ACC112 (cell line): ENCODE data around the gene OAF.
"Not testable (repeated sequence)": the region's sequence is repeated elsewhere in the genome, so short reads cannot be mapped to it uniquely, and the experiment has no call there.

Source experiments
- H2AFZ ChIP-seq: fragments of 200-600 bp; sonication (generic); one replicate; pipeline ENCODE4 v1.6.0; 2017; ENCODE audit warnings: antibody characterized with exemption, low read length; ENCODE audit not compliant: unreplicated experiment
- H3K27ac ChIP-seq: fragments of 200-600 bp; sonication (generic); 2 replicates; pipeline ENCODE4 v1.5.1; 2014; ENCODE audit warnings: low read depth, mild to moderate bottlenecking, antibody characterized with exemption, low read length, moderate library complexity
- H3K27me3 ChIP-seq: fragments of 200-600 bp; sonication (generic); 2 replicates; pipeline ENCODE4 v1.6.1; 2014; ENCODE audit warnings: mild to moderate bottlenecking, antibody characterized with exemption, low read length, moderate library complexity, mixed read lengths; ENCODE audit not compliant: insufficient read depth
- H3K36me3 ChIP-seq: fragments of 200-600 bp; sonication (generic); 2 replicates; pipeline ENCODE4 v1.6.1; 2016; ENCODE audit warnings: mild to moderate bottlenecking, antibody characterized with exemption, low read length, moderate library complexity, mixed read lengths; ENCODE audit not compliant: insufficient read depth
- H3K4me1 ChIP-seq: fragments of 200-600 bp; sonication (generic); one replicate; pipeline ENCODE4 v1.6.1; 2016; ENCODE audit warnings: low read length, mixed read lengths; ENCODE audit not compliant: insufficient read depth, unreplicated experiment, control insufficient read depth
- H3K4me3 ChIP-seq: fragments of 200-600 bp; sonication (generic); 2 replicates; pipeline ENCODE4 v1.5.1; 2014; ENCODE audit warnings: mild to moderate bottlenecking, low read depth, low read length
- H3K79me2 ChIP-seq: fragments of 200-600 bp; sonication (generic); one replicate; pipeline ENCODE4 v1.6.0; 2016; ENCODE audit warnings: low read length; ENCODE audit not compliant: control insufficient read depth, unreplicated experiment, insufficient read depth

The OAF gene

DNA sequence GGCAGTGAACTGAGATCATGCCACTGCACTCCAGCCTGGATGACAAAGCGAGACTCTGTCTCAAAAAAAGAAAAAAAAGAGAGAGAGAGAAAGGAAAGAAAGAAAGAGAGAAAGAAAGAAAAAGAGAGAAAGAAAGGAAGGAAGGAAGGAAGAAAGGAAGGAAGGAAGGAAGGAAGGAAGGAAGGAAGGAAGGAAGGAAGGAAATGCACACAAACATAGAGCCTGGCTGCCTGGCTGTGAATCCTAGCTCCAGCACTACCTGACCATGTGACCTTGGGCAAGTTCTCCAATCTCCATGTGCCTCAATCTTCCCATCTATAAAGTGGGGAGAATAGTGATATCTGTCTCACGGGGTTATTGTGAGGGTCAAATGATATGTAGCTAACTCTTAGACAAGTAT lies 63.1 kb downstream of the OAF start:
- H3K4me3 ChIP-seq, H2AFZ ChIP-seq, H3K79me2 ChIP-seq, H3K4me1 ChIP-seq, H3K36me3 ChIP-seq, H3K27ac ChIP-seq: not testable (repeated sequence)
- peaks cover 24% of the 10 kb centered on the region for H3K27me3 ChIP-seq

DNA sequence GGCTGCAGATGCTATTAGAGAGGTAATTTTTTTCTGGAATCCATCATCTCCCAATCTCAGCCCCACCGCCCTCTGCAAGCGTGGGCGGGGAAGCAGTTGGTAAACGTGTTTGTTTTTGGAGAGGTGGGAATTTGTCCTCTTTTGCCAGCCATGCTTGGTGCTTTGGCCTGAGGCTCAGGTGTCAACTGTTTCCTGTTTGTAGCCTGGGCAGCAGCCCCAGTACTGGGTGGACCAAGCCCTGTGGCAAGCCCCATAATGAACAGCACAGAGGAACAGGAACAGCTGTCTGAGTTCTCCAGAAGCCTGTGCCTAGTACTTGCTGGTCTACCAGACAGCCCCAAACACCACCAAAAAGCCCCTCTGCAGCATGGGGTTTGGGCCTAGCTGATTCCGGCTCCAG lies 68.7 kb downstream of the OAF start:
- Histone ChIP-seq H3K79me2 (no peaks in the 10 kb centered on the region), H3K4me1 (no peaks in the 10 kb centered on the region), H3K36me3 (no peaks in the 10 kb centered on the region), H3K27ac (no peak overlapping the region), H3K27me3 (peaks cover 11% of the 10 kb centered on the region; the same call in 1 of the 2 replicates), H3K4me3 (no peak overlapping the region), H2AFZ (no peak overlapping the region)
